Progenitor cell of endocrine pancreas (in vitro differentiated cells): ENCODE results near the gene PLPP6. TPM values are rescaled to one million over a fixed set of nuclear protein-coding genes. Genes with fewer than 3 reads are reported as not detected.

Source experiments
- DNase-seq: peaks from one replicate; pipeline ENCODE4 v3.0.0; 2021; ENCODE audit warnings: low spot score; ENCODE audit not compliant: unreplicated experiment
- H3K27ac Mint-ChIP-seq: 2 replicates; pipeline ENCODE4 v1.8.0; 2021; ENCODE audit warnings: mild to moderate bottlenecking, moderate library complexity, mixed read lengths
- H3K27me3 Mint-ChIP-seq: 2 replicates; pipeline ENCODE4 v1.8.0; 2021; ENCODE audit warnings: mixed read lengths
- H3K36me3 Mint-ChIP-seq: 2 replicates; pipeline ENCODE4 v1.8.0; 2022; ENCODE audit warnings: mixed read lengths; ENCODE audit not compliant: insufficient read depth
- H3K4me1 Mint-ChIP-seq: 2 replicates; pipeline ENCODE4 v1.8.0; 2021; ENCODE audit warnings: low read depth, mixed read lengths
- H3K4me3 Mint-ChIP-seq: 2 replicates; pipeline ENCODE4 v1.8.0; 2021; ENCODE audit warnings: low read depth, mild to moderate bottlenecking, moderate library complexity, mixed read lengths
- H3K9me3 Mint-ChIP-seq: 2 replicates; pipeline ENCODE4 v1.8.0; 2021; ENCODE audit warnings: low read depth, mixed read lengths
- total RNA-seq: library from RNA; stranded (reverse); gene quantifications from 2 replicates; pipeline ENCODE4 v1.2.1, GENCODE V29; 2021
- TF ChIP-seq, protein P1 (sequence below): fragments of 200-600 bp; sonication (generic); IDR thresholded peaks from one replicate; pipeline ENCODE4 v1.5.0; 2021; ENCODE audit warnings: antibody characterized with exemption, mild to moderate bottlenecking; ENCODE audit not compliant: unreplicated experiment

The PLPP6 gene
- total RNA-seq, 1 donor from 2014 or later = 21.2 TPM

- TF ChIP-seq, protein P1, sequence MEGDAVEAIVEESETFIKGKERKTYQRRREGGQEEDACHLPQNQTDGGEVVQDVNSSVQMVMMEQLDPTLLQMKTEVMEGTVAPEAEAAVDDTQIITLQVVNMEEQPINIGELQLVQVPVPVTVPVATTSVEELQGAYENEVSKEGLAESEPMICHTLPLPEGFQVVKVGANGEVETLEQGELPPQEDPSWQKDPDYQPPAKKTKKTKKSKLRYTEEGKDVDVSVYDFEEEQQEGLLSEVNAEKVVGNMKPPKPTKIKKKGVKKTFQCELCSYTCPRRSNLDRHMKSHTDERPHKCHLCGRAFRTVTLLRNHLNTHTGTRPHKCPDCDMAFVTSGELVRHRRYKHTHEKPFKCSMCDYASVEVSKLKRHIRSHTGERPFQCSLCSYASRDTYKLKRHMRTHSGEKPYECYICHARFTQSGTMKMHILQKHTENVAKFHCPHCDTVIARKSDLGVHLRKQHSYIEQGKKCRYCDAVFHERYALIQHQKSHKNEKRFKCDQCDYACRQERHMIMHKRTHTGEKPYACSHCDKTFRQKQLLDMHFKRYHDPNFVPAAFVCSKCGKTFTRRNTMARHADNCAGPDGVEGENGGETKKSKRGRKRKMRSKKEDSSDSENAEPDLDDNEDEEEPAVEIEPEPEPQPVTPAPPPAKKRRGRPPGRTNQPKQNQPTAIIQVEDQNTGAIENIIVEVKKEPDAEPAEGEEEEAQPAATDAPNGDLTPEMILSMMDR = no peak
- no peaks in the 10 kb centered on the region for H3K27me3 Mint-ChIP-seq
- H3K9me3 Mint-ChIP-seq = no peaks in the 10 kb centered on the region
- H3K36me3 Mint-ChIP-seq = no peaks in the 10 kb centered on the region
- DNase-seq = no peak
- no peak overlapping the region for H3K27ac Mint-ChIP-seq
- H3K4me3 Mint-ChIP-seq = no peak overlapping the region
- peaks cover 41% of the 10 kb centered on the region for H3K4me1 Mint-ChIP-seq
These were observed 5.6 kb downstream of the PLPP6 start for GRCh38 chr9:4667681-4668080.

DNA sequence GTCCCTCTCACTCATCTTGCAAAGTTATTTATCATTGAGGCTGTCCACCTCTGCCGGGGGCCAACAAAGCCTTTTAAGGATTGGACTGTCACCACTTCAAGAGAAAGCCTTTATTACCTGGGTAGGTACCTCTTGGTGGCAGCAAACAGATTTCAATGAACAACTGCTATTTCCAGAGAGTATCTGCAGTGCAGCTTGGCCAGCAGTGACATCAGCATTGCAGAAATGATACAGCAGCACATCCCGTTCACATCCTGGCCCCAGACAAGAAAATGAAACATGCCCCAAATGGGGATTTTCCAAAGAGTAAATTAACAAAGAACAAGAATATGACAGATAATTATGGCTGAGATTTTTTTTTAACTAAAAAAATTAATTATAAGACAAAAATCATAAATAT is 6.5 kb downstream of the PLPP6 start:
- DNase-seq = no peak
- H3K36me3 Mint-ChIP-seq = no peaks in the 10 kb centered on the region
- TF ChIP-seq, protein P1 = no peak
- H3K4me1 Mint-ChIP-seq = peaks cover 32% of the 10 kb centered on the region
- H3K27ac Mint-ChIP-seq = no peak overlapping the region
- H3K27me3 Mint-ChIP-seq = no peaks in the 10 kb centered on the region
- H3K4me3 Mint-ChIP-seq = no peak overlapping the region
- no peaks in the 10 kb centered on the region for H3K9me3 Mint-ChIP-seq

- DNase-seq = no peak
- H3K4me3 Mint-ChIP-seq = no peak overlapping the region
- peaks cover 20% of the 10 kb centered on the region for H3K4me1 Mint-ChIP-seq
- H3K27ac Mint-ChIP-seq = no peak overlapping the region
- H3K36me3 Mint-ChIP-seq = no peaks in the 10 kb centered on the region
- no peaks in the 10 kb centered on the region for H3K27me3 Mint-ChIP-seq
- H3K9me3 Mint-ChIP-seq = no peaks in the 10 kb centered on the region
- TF ChIP-seq, protein P1 = no peak
These were observed 7.8 kb downstream of the PLPP6 start for GRCh38 chr9:4669890-4670289.

GRCh38 chr9:4670591-4670990 is 8.5 kb downstream of the PLPP6 start:
- H3K9me3 Mint-ChIP-seq = no peaks in the 10 kb centered on the region

DNA sequence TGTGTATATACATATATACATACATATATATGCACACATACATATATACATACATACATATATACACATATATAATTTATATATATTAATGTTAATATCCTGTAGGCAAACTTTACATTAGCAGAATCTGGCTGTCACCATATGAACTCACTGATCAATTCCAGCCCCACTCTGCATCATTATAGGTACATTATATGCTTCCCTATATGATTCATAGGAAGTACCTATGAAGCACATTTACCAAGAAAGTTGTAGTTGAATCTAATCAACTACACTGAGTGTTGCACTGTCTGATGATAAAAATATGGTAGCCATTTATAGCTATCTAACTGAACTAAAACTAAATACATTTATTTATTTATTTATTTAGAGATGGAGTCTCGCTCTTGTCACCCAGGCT is 9.6 kb downstream of the PLPP6 start:
- Mint-ChIP-seq H3K4me1 (peaks cover 8% of the 10 kb centered on the region), H3K27ac (no peak overlapping the region), H3K27me3 (no peaks in the 10 kb centered on the region), H3K9me3 (no peaks in the 10 kb centered on the region), H3K4me3 (no peak overlapping the region), H3K36me3 (no peaks in the 10 kb centered on the region)
- TF ChIP-seq, protein P1 = no peak
- no peak for DNase-seq

More at GRCh38 chr9:4670591-4670990, 8.5 kb downstream of the PLPP6 start:
- DNase-seq = no peak
- TF ChIP-seq, protein P1 = no peak
- Mint-ChIP-seq H3K4me1 (peaks cover 15% of the 10 kb centered on the region), H3K36me3 (no peaks in the 10 kb centered on the region), H3K27ac (no peak overlapping the region), H3K27me3 (no peaks in the 10 kb centered on the region), H3K4me3 (no peak overlapping the region)
